Ovary (tissue), 9 donors: Measurements from ENCODE around the gene C1D. TPM values are rescaled to one million over a fixed set of nuclear protein-coding genes. Genes with fewer than 3 reads are reported as not detected.

ENCODE experiments used
- DNase-seq, 5 donors: peaks; one replicate each; pipeline ENCODE4 v3.0.0-alpha.2; 2019 to 2020
- H3K27ac ChIP-seq, 2 donors: fragments of 200-600 bp; one replicate each; pipeline versions ENCODE4 v1.5.1 to v1.8.0; 2019 to 2022
- H3K27me3 ChIP-seq: fragments of 200-600 bp; one replicate; pipeline ENCODE4 v1.8.0; 2022
- H3K36me3 ChIP-seq: fragments of 200-600 bp; sonication (generic); one replicate; pipeline ENCODE4 v1.5.1; 2019
- H3K4me1 ChIP-seq: one replicate; pipeline ENCODE4 v1.8.1; 2013; ENCODE audit warnings: mild to moderate bottlenecking, moderate library complexity; ENCODE audit not compliant: insufficient read depth
- H3K4me3 ChIP-seq: fragments of 200-600 bp; sonication (generic); one replicate; pipeline ENCODE4 v1.5.1; 2017
- H3K9me3 ChIP-seq, 2 donors: fragments of 200-600 bp in 1 of 2; sonication (generic) in 1 of 2; one replicate each; pipeline versions ENCODE4 v1.5.1 to v1.8.1; 2013 to 2019; ENCODE audit warnings: mild to moderate bottlenecking in 1 of 2, moderate library complexity in 1 of 2
- EP300 ChIP-seq: sonication (generic); formaldehyde crosslinking; IDR thresholded peaks from one replicate; pipeline ENCODE4 v1.6.1; 2017; ENCODE audit warnings: antibody characterized with exemption
- POLR2A ChIP-seq: fragments of 450-650 bp; IDR thresholded peaks from one replicate; pipeline ENCODE4 v1.6.1; 2017; ENCODE audit warnings: antibody characterized with exemption, mild to moderate bottlenecking, moderate library complexity
- WGBS, 3 donors: extraction: QIAGEN DNeasy Blood & Tissue Kit in 1 of 3; methylation state at CpG; one replicate each; pipeline versions ENCODE4 v1.1.5 to v1.1.7; 2013 to 2017; 5-methylcytosine and 5-hydroxymethylcytosine counted together
- intact Hi-C, 4 donors: fragments of 100-400 bp; cut with DNase I; formaldehyde crosslinking; loops; one replicate each; pipeline versions ENCODE4 v1.11.0 to v1.15.1; 2022 to 2023
- polyA plus RNA-seq, 2 donors: library from polyadenylated mRNA; stranded (reverse); fragments of 200-250 nt in 1 of 2; fragments of 350-450 nt in 1 of 2; fragmentation: Illumina TruSeq in 1 of 2; extraction: RNeasy Lipid Tissue Mini Kit (QIAGEN cat#74804) in 1 of 2; gene quantifications; one replicate each; pipeline ENCODE4 v1.2.3, GENCODE V29; 2013 to 2014
- total RNA-seq, 7 donors: library from RNA; depleted of rRNA in 2 of 7; stranded (reverse); fragments of >200 nt in 2 of 7; fragmentation: NEBNext Ultra II Directional in 3 of 7; extraction: Animal tissue kit (Norgen Biotek cat#: 25700) in 3 of 7; gene quantifications; one replicate each; pipeline versions ENCODE4 v1.1.0 to v1.2.4, GENCODE V29; 2016 to 2023
- TF ChIP-seq, protein P1 (sequence below), 3 donors: fragments of 450-650 bp in 2 of 3; fragments of 200-600 bp in 1 of 3; IDR thresholded peaks; one replicate each; pipeline versions ENCODE4 v1.5.1 to v1.8.0; 2016 to 2022; ENCODE audit warnings: antibody characterized with exemption in 3 of 3, mild to moderate bottlenecking in 1 of 3
- donor health status: DM: no; HTN: no; CAD: no; lungs with moderate emphysema.
- donor health status: DM: no; HTN: no; CAD: no.
- donor health status: Bipolar disorder and iron deficiency.
- donor health status: DM: yes; HTN: yes; CAD: no.
- donor health status: DM: no; HTN: no; CAD: no.
- donor health status: DM: yes; HTN: yes; CAD: no.

The C1D gene
- total and polyA plus RNA-seq, 9 donors: 12.6 to 46.8 (median 19.3) TPM

DNA sequence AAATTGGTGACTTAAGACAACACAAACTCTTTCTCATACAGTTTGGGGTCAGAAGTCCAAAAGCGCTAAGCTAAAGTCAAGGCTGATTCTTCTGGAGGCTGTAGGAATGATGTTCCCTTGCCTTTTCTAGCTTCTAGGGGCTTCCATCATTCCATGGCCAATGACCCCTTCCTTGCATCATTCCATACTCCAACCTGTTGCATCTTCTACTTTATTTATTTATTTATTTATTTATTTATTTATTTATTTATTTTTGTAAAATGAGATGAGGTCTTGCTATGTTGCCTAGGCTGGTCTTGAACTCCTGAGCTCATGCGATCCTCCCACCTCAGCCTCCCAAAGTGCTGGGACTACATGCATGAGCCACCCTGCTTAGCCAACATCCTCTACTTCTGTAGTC is 44.7 kb upstream of the C1D start:
- TF ChIP-seq POLR2A (no peak), EP300 (no peak)
- TF ChIP-seq, protein P1, sequence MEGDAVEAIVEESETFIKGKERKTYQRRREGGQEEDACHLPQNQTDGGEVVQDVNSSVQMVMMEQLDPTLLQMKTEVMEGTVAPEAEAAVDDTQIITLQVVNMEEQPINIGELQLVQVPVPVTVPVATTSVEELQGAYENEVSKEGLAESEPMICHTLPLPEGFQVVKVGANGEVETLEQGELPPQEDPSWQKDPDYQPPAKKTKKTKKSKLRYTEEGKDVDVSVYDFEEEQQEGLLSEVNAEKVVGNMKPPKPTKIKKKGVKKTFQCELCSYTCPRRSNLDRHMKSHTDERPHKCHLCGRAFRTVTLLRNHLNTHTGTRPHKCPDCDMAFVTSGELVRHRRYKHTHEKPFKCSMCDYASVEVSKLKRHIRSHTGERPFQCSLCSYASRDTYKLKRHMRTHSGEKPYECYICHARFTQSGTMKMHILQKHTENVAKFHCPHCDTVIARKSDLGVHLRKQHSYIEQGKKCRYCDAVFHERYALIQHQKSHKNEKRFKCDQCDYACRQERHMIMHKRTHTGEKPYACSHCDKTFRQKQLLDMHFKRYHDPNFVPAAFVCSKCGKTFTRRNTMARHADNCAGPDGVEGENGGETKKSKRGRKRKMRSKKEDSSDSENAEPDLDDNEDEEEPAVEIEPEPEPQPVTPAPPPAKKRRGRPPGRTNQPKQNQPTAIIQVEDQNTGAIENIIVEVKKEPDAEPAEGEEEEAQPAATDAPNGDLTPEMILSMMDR (IDR thresholded peaks at IDR 0.05): no peak
- no peaks in the 10 kb centered on the region for H3K9me3 ChIP-seq
- no peaks in the 10 kb centered on the region for H3K4me1 ChIP-seq
- no peaks in the 10 kb centered on the region for H3K27me3 ChIP-seq
- H3K27ac ChIP-seq: no peak overlapping the region
- no peak for DNase-seq
- WGBS, 3 donors: 91 to 100% (median 98%) methylated on average over 2 of the region's 2 CpGs
- H3K4me3 ChIP-seq: no peak overlapping the region
- H3K36me3 ChIP-seq: no peaks in the 10 kb centered on the region
- intact Hi-C loops: no loop called here

DNA sequence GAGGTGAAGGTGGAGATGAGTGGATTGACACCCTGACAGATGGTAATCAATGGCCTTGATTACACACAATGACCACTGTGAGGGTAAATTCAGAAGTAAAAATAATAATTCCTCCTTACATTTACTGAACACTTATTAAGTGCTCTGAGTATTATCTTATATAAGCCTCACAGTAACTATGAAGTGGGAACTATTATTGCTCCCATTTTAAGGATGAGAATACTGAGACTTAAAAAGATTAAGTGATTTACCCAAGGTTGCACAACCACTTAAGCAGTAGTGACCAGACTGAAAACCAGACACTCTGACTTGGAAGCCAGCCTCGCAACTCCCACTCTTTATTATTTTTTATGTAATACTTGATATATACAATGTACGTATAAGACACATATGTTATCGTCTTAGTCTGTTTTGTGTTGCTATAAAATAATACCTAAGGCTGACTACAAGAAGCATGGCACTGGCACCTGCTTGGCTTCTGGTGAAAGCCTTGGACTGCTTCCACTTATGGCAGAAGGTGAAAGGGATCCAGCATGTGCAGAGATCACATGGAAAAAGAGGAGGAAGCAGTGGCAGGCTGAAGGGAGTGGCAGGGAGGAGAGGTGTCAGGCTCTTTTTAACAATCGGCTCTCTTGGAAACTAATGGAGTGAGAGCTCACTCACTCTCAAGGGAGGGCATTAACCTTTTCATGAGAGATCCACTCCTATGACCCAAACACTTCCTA is 41.5 kb upstream of the C1D start:
- Histone ChIP-seq H3K27me3 (no peaks in the 10 kb centered on the region), H3K27ac (no peak overlapping the region), H3K4me1 (no peaks in the 10 kb centered on the region), H3K4me3 (no peak overlapping the region), H3K9me3 (no peaks in the 10 kb centered on the region), H3K36me3 (no peaks in the 10 kb centered on the region)
- intact Hi-C loops: no loop called here
- 72 to 81% (median 77%) methylated on average over 4 of the region's 4 CpGs for WGBS, 3 donors
- TF ChIP-seq POLR2A (no peak), EP300 (no peak)
- TF ChIP-seq, protein P1 (IDR thresholded peaks at IDR 0.05): no peak
- DNase-seq: no peak

- H3K27me3 ChIP-seq: no peaks in the 10 kb centered on the region
- intact Hi-C loops: no loop called here
- no peak overlapping the region for H3K4me3 ChIP-seq
- no peaks in the 10 kb centered on the region for H3K9me3 ChIP-seq
- TF ChIP-seq EP300 (no peak), POLR2A (no peak)
- TF ChIP-seq, protein P1 (IDR thresholded peaks at IDR 0.05): no peak
- no peaks in the 10 kb centered on the region for H3K4me1 ChIP-seq
- H3K27ac ChIP-seq: no peak overlapping the region
- DNase-seq: no peak
- no peaks in the 10 kb centered on the region for H3K36me3 ChIP-seq
Measured at GRCh38 chr2:68103709-68104055, 40.9 kb upstream of the C1D start.

GRCh38 chr2:68103030-68103708 is 40.4 kb upstream of the C1D start:
- Histone ChIP-seq H3K9me3 (no peaks in the 10 kb centered on the region), H3K4me1 (no peaks in the 10 kb centered on the region), H3K4me3 (no peak overlapping the region), H3K27me3 (no peaks in the 10 kb centered on the region), H3K36me3 (no peaks in the 10 kb centered on the region), H3K27ac (no peak overlapping the region)
- 71 to 78% (median 73%) methylated on average over 4 of the region's 4 CpGs for WGBS, 3 donors
- TF ChIP-seq EP300 (no peak), POLR2A (no peak)
- TF ChIP-seq, protein P1 (IDR thresholded peaks at IDR 0.05): no peak
- intact Hi-C loops: no loop called here
- DNase-seq: no peak
